ENCODE data around the gene HEATR5A.

GRCh38 chr14:31257244-31257553 lies 163.2 kb downstream of the HEATR5A start:
- no peak for TF ChIP-seq ZNF274 (IDR thresholded peaks at IDR 0.05; ENCODE audit: borderline replicate concordance, low read depth, low read length)
- TF ChIP-seq, protein P1, sequence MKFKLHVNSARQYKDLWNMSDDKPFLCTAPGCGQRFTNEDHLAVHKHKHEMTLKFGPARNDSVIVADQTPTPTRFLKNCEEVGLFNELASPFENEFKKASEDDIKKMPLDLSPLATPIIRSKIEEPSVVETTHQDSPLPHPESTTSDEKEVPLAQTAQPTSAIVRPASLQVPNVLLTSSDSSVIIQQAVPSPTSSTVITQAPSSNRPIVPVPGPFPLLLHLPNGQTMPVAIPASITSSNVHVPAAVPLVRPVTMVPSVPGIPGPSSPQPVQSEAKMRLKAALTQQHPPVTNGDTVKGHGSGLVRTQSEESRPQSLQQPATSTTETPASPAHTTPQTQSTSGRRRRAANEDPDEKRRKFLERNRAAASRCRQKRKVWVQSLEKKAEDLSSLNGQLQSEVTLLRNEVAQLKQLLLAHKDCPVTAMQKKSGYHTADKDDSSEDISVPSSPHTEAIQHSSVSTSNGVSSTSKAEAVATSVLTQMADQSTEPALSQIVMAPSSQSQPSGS (CRISPR knock-in tag; IDR thresholded peaks at IDR 0.05) = no peak
- no peak for TF ChIP-seq FOSL1 (tag; conservative IDR thresholded peaks at IDR 0.05)
- TF ChIP-seq, protein P2, sequence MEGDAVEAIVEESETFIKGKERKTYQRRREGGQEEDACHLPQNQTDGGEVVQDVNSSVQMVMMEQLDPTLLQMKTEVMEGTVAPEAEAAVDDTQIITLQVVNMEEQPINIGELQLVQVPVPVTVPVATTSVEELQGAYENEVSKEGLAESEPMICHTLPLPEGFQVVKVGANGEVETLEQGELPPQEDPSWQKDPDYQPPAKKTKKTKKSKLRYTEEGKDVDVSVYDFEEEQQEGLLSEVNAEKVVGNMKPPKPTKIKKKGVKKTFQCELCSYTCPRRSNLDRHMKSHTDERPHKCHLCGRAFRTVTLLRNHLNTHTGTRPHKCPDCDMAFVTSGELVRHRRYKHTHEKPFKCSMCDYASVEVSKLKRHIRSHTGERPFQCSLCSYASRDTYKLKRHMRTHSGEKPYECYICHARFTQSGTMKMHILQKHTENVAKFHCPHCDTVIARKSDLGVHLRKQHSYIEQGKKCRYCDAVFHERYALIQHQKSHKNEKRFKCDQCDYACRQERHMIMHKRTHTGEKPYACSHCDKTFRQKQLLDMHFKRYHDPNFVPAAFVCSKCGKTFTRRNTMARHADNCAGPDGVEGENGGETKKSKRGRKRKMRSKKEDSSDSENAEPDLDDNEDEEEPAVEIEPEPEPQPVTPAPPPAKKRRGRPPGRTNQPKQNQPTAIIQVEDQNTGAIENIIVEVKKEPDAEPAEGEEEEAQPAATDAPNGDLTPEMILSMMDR (IDR thresholded peaks at IDR 0.05 in 2 of 3, conservative IDR thresholded peaks at IDR 0.05 in 1 of 3; ENCODE audit: insufficient read depth in 2 of 3, low read depth in 1 of 3, low read length in 3 of 3) = no peak
